Heart right ventricle (tissue), 16 donors: ENCODE measurements around the gene XCL2. TPM values are rescaled to one million over a fixed set of nuclear protein-coding genes. Genes with fewer than 3 reads are reported as not detected.
A peak's percentile ranks its signal among the peaks of the same experiment; 100 is the strongest.

Source experiments
- ATAC-seq, 8 donors: fragments of 200-7000 bp; cut with Tn5 transposase; one replicate each; pipeline ENCODE4 v1.9.1; 2020; ENCODE audit warnings: mild to moderate bottlenecking in 8 of 8, moderate library complexity in 8 of 8, moderate number of reproducible peaks in 1 of 8
- DNase-seq, 2 donors: peaks; one replicate each; pipeline ENCODE4 v3.0.0-alpha.2; 2020
- H3K27ac ChIP-seq, 10 donors: fragments of 200-600 bp; sonication (generic) in 2 of 10; one replicate each; pipeline versions ENCODE4 v1.5.0 to v1.8.0; 2020 to 2022; ENCODE audit warnings: mild to moderate bottlenecking in 3 of 10
- H3K27me3 ChIP-seq, 7 donors: fragments of 200-600 bp; one replicate each; pipeline ENCODE4 v1.8.0; 2021 to 2022; ENCODE audit warnings: mild to moderate bottlenecking in 2 of 7
- H3K36me3 ChIP-seq, 9 donors: fragments of 200-600 bp; sonication (generic) in 1 of 9; one replicate each; pipeline versions ENCODE4 v1.5.0 to v1.8.0; 2020 to 2022; ENCODE audit warnings: mild to moderate bottlenecking in 2 of 9
- H3K4me1 ChIP-seq, 9 donors: fragments of 200-600 bp; sonication (generic) in 1 of 9; one replicate each; pipeline versions ENCODE4 v1.5.0 to v1.8.0; 2020 to 2022; ENCODE audit warnings: mild to moderate bottlenecking in 4 of 9
- H3K4me3 ChIP-seq, 10 donors: fragments of 200-600 bp; sonication (generic) in 2 of 10; one replicate each; pipeline versions ENCODE4 v1.5.0 to v1.8.0; 2020 to 2022; ENCODE audit warnings: mild to moderate bottlenecking in 7 of 10, moderate library complexity in 2 of 10
- H3K9me3 ChIP-seq, 11 donors: fragments of 200-600 bp in 10 of 11; sonication (generic) in 2 of 11; one replicate each; pipeline versions ENCODE4 v1.5.0 to v1.8.0; 2013 to 2022; ENCODE audit warnings: mild to moderate bottlenecking in 2 of 11, control low read depth in 1 of 11, moderate library complexity in 1 of 11
- WGBS, 2 donors: extraction: QIAGEN DNeasy Blood & Tissue Kit; methylation state at CpG; one replicate each; pipeline ENCODE4 v1.1.7; 2013; ENCODE audit warnings: inconsistent platforms in 1 of 2; 5-methylcytosine and 5-hydroxymethylcytosine counted together
- intact Hi-C, 10 donors: fragments of 100-400 bp; cut with DNase I; formaldehyde crosslinking; loops; one replicate each; pipeline versions ENCODE4 v1.11.1 to v1.14.2; 2022
- polyA plus RNA-seq, 2 donors: library from polyadenylated mRNA; stranded (reverse); fragments of 200-250 nt; gene quantifications; one replicate each; pipeline ENCODE4 v1.2.3, GENCODE V29; 2013
- total RNA-seq, 10 donors: library from RNA; stranded (reverse); fragmentation: NEBNext Ultra II Directional in 3 of 10; extraction: Animal tissue kit (Norgen Biotek cat#: 25700) in 3 of 10; gene quantifications; one replicate each; pipeline versions ENCODE4 v1.2.1 to v1.2.4, GENCODE V29; 2021 to 2023
- TF ChIP-seq, protein P1 (sequence below), 9 donors: fragments of 200-600 bp; sonication (generic) in 2 of 9; IDR thresholded peaks; one replicate each; pipeline versions ENCODE4 v1.5.0 to v1.8.0; 2021 to 2022; ENCODE audit warnings: antibody characterized with exemption in 9 of 9, mild to moderate bottlenecking in 5 of 9, moderate library complexity in 1 of 9
- donor health status: Arrhythmogenic right ventricular cardiomyopathy.
- donor health status: ischemic (EF 13 %, LVEDD 7.1; RV severe dilation, severe dysfunction).
- donor health status: healthy with polysubstance abuse.
- donor health status: DM: no; HTN: yes; CAD: no.
- donor health status: DM: no; HTN: no; CAD: no.
- donor health status: ischemic (EF 25% LVEDD 6.9; RV normal size, moderate dysfunction).
- donor health status: ischemic (EF 25% LVEDD 5.7; RV mildly dilated, moderate dysfunction).
- donor health status: healthy.
- donor health status: DM: yes; HTN: yes; CAD: no.
- donor health status: Ischemic cardiomyopathy.
- donor health status: ischemic (EF 35%, LVEDD 5.7; RV mildly dilated, moderate dysfunction).
- donor health status: nonischemic (EF 11% LVEDD 7.7; RV severe dilation, severe dysfunction).
- donor health status: DM: yes; HTN: yes; CAD: no.
- donor health status: PGD.
- donor health status: ischemic (EF 29% LVEDD 5.4; RV normal size, mild dysfunction).
- donor health status: nonischemic (EF 23%, LVEDD 6.1; RV moderate dilation, normal function).

The XCL2 gene
- total and polyA plus RNA-seq, 12 donors, result 0.17 to 7.5 (median 0.54) TPM; not detected in 9

DNA sequence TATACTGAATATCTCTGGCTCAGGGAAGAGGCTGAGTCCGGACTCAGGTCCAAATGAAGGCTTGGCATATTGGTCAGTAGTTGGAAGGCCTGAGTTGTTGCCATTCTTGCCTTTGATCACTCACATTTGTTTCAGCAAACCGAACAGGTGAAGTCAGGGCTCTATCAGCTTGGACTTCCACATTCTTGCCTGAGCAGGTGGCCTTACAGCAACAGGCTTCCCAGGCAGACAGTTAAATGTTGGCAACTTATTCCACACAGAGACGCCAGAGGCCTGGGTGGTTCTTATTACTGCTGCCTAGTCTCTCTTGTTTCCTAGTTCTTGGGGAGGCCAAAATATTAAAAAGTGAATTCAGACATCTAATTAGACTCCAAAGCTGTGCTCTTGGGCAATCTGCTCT is 36.6 kb downstream of the XCL2 start:
- H3K4me1 ChIP-seq, result peaks cover 0 to 46% (median 3%) of the 10 kb centered on the region in 9 donors

DNA sequence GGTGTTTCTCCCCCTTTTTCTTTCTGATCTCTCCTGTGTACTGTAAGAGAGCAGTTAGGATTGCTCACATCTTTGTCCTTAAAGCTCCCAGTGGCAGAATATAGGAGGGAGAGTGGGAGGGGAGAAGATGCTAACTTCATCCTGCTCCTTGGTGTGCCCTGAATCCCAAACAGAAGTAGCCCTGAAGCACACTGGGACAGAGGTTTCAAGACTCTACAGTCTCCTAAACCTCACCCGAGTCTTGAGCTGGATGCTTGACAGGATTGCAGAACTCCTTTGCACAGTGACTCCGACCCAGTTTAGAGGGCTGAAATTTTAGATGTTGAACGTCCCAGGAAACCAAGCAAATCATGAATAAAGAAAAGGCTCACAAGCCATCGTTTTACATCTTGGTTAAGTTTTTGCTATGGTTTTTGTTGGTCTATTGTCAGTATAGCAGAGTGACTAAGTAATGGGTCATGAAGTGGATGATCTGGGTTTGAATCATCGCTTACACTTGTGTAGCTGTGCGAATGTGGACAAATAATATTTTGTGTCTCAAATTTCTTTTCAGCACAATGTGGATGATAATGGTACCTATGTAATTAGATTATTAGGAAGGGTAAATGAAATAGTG is 37.5 kb downstream of the XCL2 start:
- H3K4me1 ChIP-seq, result peaks cover 0 to 46% (median 3%) of the 10 kb centered on the region in 9 donors
- intact Hi-C loops, result no loop called here
- no peaks in the 10 kb centered on the region for H3K27me3 ChIP-seq
- no peak overlapping the region for H3K4me3 ChIP-seq
- peak overlapping the region in 1 of 10 donors; percentile 3 for H3K27ac ChIP-seq
- no peaks in the 10 kb centered on the region for H3K36me3 ChIP-seq
- TF ChIP-seq, protein P1, sequence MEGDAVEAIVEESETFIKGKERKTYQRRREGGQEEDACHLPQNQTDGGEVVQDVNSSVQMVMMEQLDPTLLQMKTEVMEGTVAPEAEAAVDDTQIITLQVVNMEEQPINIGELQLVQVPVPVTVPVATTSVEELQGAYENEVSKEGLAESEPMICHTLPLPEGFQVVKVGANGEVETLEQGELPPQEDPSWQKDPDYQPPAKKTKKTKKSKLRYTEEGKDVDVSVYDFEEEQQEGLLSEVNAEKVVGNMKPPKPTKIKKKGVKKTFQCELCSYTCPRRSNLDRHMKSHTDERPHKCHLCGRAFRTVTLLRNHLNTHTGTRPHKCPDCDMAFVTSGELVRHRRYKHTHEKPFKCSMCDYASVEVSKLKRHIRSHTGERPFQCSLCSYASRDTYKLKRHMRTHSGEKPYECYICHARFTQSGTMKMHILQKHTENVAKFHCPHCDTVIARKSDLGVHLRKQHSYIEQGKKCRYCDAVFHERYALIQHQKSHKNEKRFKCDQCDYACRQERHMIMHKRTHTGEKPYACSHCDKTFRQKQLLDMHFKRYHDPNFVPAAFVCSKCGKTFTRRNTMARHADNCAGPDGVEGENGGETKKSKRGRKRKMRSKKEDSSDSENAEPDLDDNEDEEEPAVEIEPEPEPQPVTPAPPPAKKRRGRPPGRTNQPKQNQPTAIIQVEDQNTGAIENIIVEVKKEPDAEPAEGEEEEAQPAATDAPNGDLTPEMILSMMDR (IDR thresholded peaks at IDR 0.05), result no peak
- ATAC-seq, result no peak
- 85 to 87% methylated on average over 6 of the region's 6 CpGs for WGBS, 2 donors
- DNase-seq, result no peak
- H3K9me3 ChIP-seq, result no peaks in the 10 kb centered on the region

More for the DNA sequence above, 36.6 kb downstream of the XCL2 start:
- DNase-seq, result no peak
- no peak overlapping the region for H3K27ac ChIP-seq
- no peak for ATAC-seq
- intact Hi-C loops, result no loop called here
- no peak overlapping the region for H3K4me3 ChIP-seq
- H3K27me3 ChIP-seq, result no peaks in the 10 kb centered on the region
- H3K36me3 ChIP-seq, result no peaks in the 10 kb centered on the region
- no peaks in the 10 kb centered on the region for H3K9me3 ChIP-seq
- TF ChIP-seq, protein P1 (IDR thresholded peaks at IDR 0.05), result no peak
- 78 to 82% methylated on average over 3 of the region's 3 CpGs for WGBS, 2 donors

DNA sequence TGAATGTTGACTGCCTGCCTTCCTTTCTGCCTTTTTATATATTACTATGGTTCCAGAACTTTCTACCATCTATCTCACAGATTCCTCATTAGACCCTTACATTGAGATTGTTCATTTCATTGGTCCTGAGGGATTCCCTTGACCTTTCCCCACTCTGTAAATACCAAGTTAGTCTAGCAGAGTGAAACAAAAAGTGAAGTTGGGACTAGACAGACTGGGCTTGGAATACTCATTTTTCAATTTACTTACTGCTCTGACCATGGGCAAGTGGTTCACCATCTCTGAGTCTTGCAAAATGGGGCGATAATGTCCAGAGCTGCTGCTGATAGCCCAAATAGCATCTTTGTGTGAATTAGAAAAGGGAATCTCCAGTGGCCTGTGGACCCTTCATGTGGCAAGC is 38.8 kb downstream of the XCL2 start:
- Histone ChIP-seq H3K4me1 (peaks cover 0 to 43% (median 0%) of the 10 kb centered on the region in 9 donors), H3K27ac (peak overlapping the region in 1 of 10 donors; percentile 86), H3K9me3 (no peaks in the 10 kb centered on the region), H3K36me3 (no peaks in the 10 kb centered on the region), H3K4me3 (no peak overlapping the region), H3K27me3 (no peaks in the 10 kb centered on the region)
- DNase-seq, result no peak
- TF ChIP-seq, protein P1 (IDR thresholded peaks at IDR 0.05), result no peak
- 90 to 98% methylated on average over 1 of the region's 1 CpG for WGBS, 2 donors
- no peak for ATAC-seq
- intact Hi-C loops, result no loop called here

DNA sequence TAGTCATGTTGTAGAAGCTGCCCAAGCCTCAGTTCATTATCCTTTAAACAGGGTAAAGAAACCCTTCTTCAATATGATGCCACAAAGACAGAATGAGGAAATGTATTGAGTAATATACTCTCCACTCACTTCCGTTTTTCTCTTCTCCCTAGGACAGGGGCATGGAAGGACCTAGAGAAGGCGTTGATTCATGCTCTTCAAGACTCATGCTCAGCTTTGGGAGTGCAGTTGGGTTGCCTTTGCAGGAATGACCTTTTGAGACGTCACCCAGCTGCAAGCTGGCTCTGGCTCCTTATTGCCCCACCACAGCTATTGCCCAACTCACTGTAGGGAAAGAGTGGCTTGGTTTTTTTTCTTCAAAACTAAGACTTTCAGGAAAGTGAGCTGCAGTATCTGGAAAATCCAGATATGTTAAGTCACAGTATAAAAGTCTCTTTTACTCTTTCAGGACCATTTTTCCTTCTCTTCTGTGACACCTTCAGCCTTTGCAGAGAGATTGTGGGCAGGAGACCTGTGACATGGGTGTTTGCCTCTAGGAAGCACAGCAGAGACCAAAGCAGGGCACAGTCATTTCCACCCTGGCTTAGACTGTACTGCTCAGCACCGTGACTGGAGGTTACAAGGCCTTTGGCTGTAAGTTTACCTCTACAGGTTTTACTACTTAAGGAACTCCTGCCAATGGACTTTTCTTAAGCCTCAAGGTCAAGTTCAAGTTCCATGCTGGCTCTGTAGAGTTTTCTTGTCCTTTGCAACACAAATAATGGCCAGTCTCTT is 39.5 kb downstream of the XCL2 start:
- ATAC-seq, result peak; percentile 51 to 95 (median 70)
- DNase-seq, result no peak
- 80 to 89% methylated on average over 4 of the region's 4 CpGs for WGBS, 2 donors
- no peaks in the 10 kb centered on the region for H3K36me3 ChIP-seq
- no peak overlapping the region for H3K4me3 ChIP-seq
- intact Hi-C loops, result no loop called here
- no peaks in the 10 kb centered on the region for H3K27me3 ChIP-seq
- H3K27ac ChIP-seq, result peak overlapping the region in 1 of 10 donors; percentile 86
- H3K4me1 ChIP-seq, result peaks cover 0 to 35% (median 0%) of the 10 kb centered on the region in 9 donors
- no peaks in the 10 kb centered on the region for H3K9me3 ChIP-seq
- TF ChIP-seq, protein P1 (IDR thresholded peaks at IDR 0.05), result no peak
